ENCODE results near the gene ATP2B2.

- no peak for TF ChIP-seq CTCF (IDR thresholded peaks at IDR 0.05; ENCODE audit: borderline replicate concordance, extremely low read depth, low read length, poor library complexity, severe bottlenecking)
- TF ChIP-seq EZH2 (IDR thresholded peaks at IDR 0.05; ENCODE audit: borderline replicate concordance, low read depth, low read length, severe bottlenecking), result no peak
Measured at GRCh38 chr3:10468613-10469354, 36.6 kb downstream of the ATP2B2 start.
